HepG2 (cell line): Measurements from ENCODE around the gene PVALB. TPM values are rescaled to one million over a fixed set of nuclear protein-coding genes. Genes with fewer than 3 reads are reported as not detected.

Experiments
- ATAC-seq: fragments of 200-7000 bp; cut with Tn5 transposase; 3 replicates; pipeline ENCODE4 v1.9.1; 2020; ENCODE audit warnings: mild to moderate bottlenecking, moderate library complexity
- BruUV-seq: library from RNA; stranded (reverse); fragments of 400-500 nt; replicated peaks from 2 replicates; lab custom pipeline; 2021; lab: Mats Ljungman, UMichigan
- CTCF ChIA-PET: fragments of 300-600 bp; formaldehyde crosslinking; extraction: SDS; loops from one replicate; lab custom pipeline; 2021; ENCODE audit warnings: low total read pairs, inconsistent platforms, low intra/inter-chr PET ratio; lab: Yijun Ruan, JAX
- POLR2A ChIA-PET: fragments of 350-600 bp; sonication (Branson Sonifier 250); formaldehyde crosslinking; loops from one replicate; lab custom pipeline; 2020; ENCODE audit warnings: antibody characterized with exemption, inconsistent platforms; lab: Yijun Ruan, JAX
- DNase-seq: peaks from one replicate; pipeline ENCODE4 v3.0.0-alpha.2; 2015; ENCODE audit warnings: low spot score
- FAIRE-seq: peaks from 3 replicates; lab custom pipeline; 2011; peaks lifted over from hg19 to GRCh38; lab: Jason Lieb, UNC
- H2AFZ ChIP-seq: one replicate; pipeline ENCODE4 v1.6.1; 2011; ENCODE audit warnings: low read length, inconsistent platforms
- H3K27ac ChIP-seq: fragments of 300-600 bp; 3 replicates; pipeline ENCODE4 v1.8.0; 2011; ENCODE audit warnings: mixed run types, mild to moderate bottlenecking, mixed read lengths, low read length, inconsistent platforms; ENCODE audit not compliant: insufficient read depth; ENCODE audit errors: extremely low read length
- H3K27me3 ChIP-seq, 2 experiments: fragments of 200-600 bp in 1 of 2; 2 replicates in 1 of 2; 3 replicates in 1 of 2; pipeline versions ENCODE4 v1.6.0 to v1.8.0; 2011; ENCODE audit warnings: low read length in 2 of 2, mild to moderate bottlenecking in 2 of 2, moderate library complexity in 2 of 2, inconsistent platforms in 1 of 2; ENCODE audit not compliant: insufficient read depth in 2 of 2, control insufficient read depth in 1 of 2
- H3K36me3 ChIP-seq, 2 experiments: fragments of 200-600 bp in 1 of 2; replicated peaks in 1 of 2; 2 replicates in 1 of 2; 3 replicates in 1 of 2; pipeline versions ENCODE4 v1.5.1 to v1.8.0; 2011; ENCODE audit warnings: low read length in 2 of 2, inconsistent platforms in 1 of 2; ENCODE audit not compliant: insufficient read depth in 2 of 2, control insufficient read depth in 1 of 2
- H3K4me1 ChIP-seq: 2 replicates; pipeline ENCODE4 v1.5.1; 2012; ENCODE audit warnings: low read length, inconsistent platforms; ENCODE audit not compliant: insufficient read depth
- H3K4me2 ChIP-seq: 2 replicates; pipeline ENCODE4 v1.6.0; 2011; ENCODE audit warnings: low read depth, low read length, inconsistent platforms
- H3K4me3 ChIP-seq, 3 experiments: fragments of 200-600 bp in 1 of 3; sonication (generic), shearing (Covaris generic) in 1 of 3; replicated peaks in 1 of 3; 2 replicates each; pipeline ENCODE4 v1.5.1; 2011 to 2016; ENCODE audit warnings: low read length in 3 of 3, inconsistent platforms in 2 of 3, low read depth in 2 of 3, mild to moderate bottlenecking in 2 of 3, control low read depth in 1 of 3, mixed read lengths in 1 of 3; ENCODE audit not compliant: insufficient read depth in 1 of 3
- H3K79me2 ChIP-seq: one replicate; pipeline ENCODE4 v1.6.1; 2011; ENCODE audit warnings: low read length, inconsistent platforms; ENCODE audit not compliant: insufficient read depth
- H3K9ac ChIP-seq: 2 replicates; pipeline ENCODE4 v1.6.0; 2011; ENCODE audit warnings: mild to moderate bottlenecking, low read depth, low read length, inconsistent platforms; ENCODE audit not compliant: insufficient read depth
- H3K9me3 ChIP-seq: 2 replicates; pipeline ENCODE4 v1.5.1; 2012; ENCODE audit warnings: mild to moderate bottlenecking, low read length
- H4K20me1 ChIP-seq: 2 replicates; pipeline ENCODE4 v1.6.0; 2011; ENCODE audit warnings: inconsistent platforms, mild to moderate bottlenecking, low read length, moderate library complexity; ENCODE audit not compliant: insufficient read depth
- ZNF34 ChIP-seq: sonication (generic); formaldehyde crosslinking; IDR thresholded peaks from 2 replicates; pipeline ENCODE4 v1.4.0; 2020; ENCODE audit warnings: mild to moderate bottlenecking, missing genetic modification reagents, borderline replicate concordance
- ZNF761 ChIP-seq: sonication (generic); formaldehyde crosslinking; conservative IDR thresholded peaks from 2 replicates; pipeline ENCODE4 v1.4.0; 2020; ENCODE audit warnings: mild to moderate bottlenecking, missing genetic modification reagents
- ZNF772 ChIP-seq: sonication (generic); formaldehyde crosslinking; IDR thresholded peaks from 2 replicates; pipeline ENCODE4 v1.5.0; 2020; ENCODE audit warnings: mild to moderate bottlenecking, missing genetic modification reagents
- ZSCAN30 ChIP-seq: sonication (generic); formaldehyde crosslinking; IDR thresholded peaks from 2 replicates; pipeline ENCODE4 v1.5.0; 2020; ENCODE audit warnings: mild to moderate bottlenecking, missing genetic modification reagents
- in situ Hi-C: cut with HindIII; loops from 2 replicates; pipeline ENCODE4 v1.10.0; 2017; ENCODE audit warnings: low pct_unique_long_range_greater_than_20kb; ENCODE audit not compliant: extremely low pct_ligation_motif_present
- intact Hi-C: fragments of 100-400 bp; cut with micrococcal nuclease; formaldehyde crosslinking; loops from one replicate; pipeline ENCODE4 v1.10.0; 2022; ENCODE audit not compliant: unreplicated experiment
- polyA plus RNA-seq, 8 experiments: library from polyadenylated mRNA; depleted of rRNA in 3 of 8; stranded (reverse) in 7 of 8; unstranded in 1 of 8; fragments of >200 nt; fragmentation: Illumina TruSeq in 4 of 8; extraction: Trizol in 4 of 8; gene quantifications; 2 replicates each; pipeline versions ENCODE4 v1.2.1 to v1.2.3, GENCODE V29; 2011 to 2016; ENCODE audit warnings: low read depth in 4 of 8, missing spikeins in 1 of 8, mixed read lengths in 1 of 8; ENCODE audit not compliant: insufficient read depth in 1 of 8
- total RNA-seq, 5 experiments: library from RNA; depleted of rRNA; stranded (reverse); fragments of >200 nt; fragmentation: Illumina TruSeq; extraction: Trizol; gene quantifications; 2 replicates each; pipeline ENCODE4 v1.2.3, GENCODE V29; 2016; ENCODE audit warnings: low read depth in 1 of 5
- TF ChIP-seq, protein P1 (sequence below): sonication (generic); formaldehyde crosslinking; IDR thresholded peaks from 2 replicates; pipeline ENCODE4 v1.5.0; 2020; ENCODE audit warnings: mild to moderate bottlenecking, missing genetic modification reagents
- TF ChIP-seq, protein P2 (sequence below): sonication (generic); formaldehyde crosslinking; IDR thresholded peaks from 2 replicates; pipeline ENCODE4 v1.8.1; 2023; ENCODE audit warnings: missing genetic modification reagents, inconsistent platforms, borderline replicate concordance
- TF ChIP-seq, protein P3 (sequence below), 2 experiments: sonication (generic) in 1 of 2; formaldehyde crosslinking in 1 of 2; IDR thresholded peaks; 2 replicates each; pipeline versions ENCODE4 v1.4.0 to v1.6.1; 2018 to 2020; ENCODE audit warnings: missing genetic modification reagents in 2 of 2, borderline replicate concordance in 1 of 2, low read depth in 1 of 2, mild to moderate bottlenecking in 1 of 2, missing biosample characterization in 1 of 2
- TF ChIP-seq, protein P4 (sequence below): sonication (generic); formaldehyde crosslinking; IDR thresholded peaks from 2 replicates; pipeline ENCODE4 v1.4.0; 2020; ENCODE audit warnings: mild to moderate bottlenecking, missing genetic modification reagents
- TF ChIP-seq, protein P5 (sequence below): sonication (generic); formaldehyde crosslinking; IDR thresholded peaks from 2 replicates; pipeline ENCODE4 v1.8.0; 2022; ENCODE audit warnings: low read depth, missing genetic modification reagents
- TF ChIP-seq, protein P6 (sequence below): sonication (generic); formaldehyde crosslinking; IDR thresholded peaks from 2 replicates; pipeline ENCODE4 v1.5.0; 2020; ENCODE audit warnings: missing genetic modification reagents

Gene PVALB
- total and polyA plus RNA-seq, 2 of the 13 experiments (the other 11 are each of a cell fraction or from before 2014, with no cell fraction given): not detected

DNA sequence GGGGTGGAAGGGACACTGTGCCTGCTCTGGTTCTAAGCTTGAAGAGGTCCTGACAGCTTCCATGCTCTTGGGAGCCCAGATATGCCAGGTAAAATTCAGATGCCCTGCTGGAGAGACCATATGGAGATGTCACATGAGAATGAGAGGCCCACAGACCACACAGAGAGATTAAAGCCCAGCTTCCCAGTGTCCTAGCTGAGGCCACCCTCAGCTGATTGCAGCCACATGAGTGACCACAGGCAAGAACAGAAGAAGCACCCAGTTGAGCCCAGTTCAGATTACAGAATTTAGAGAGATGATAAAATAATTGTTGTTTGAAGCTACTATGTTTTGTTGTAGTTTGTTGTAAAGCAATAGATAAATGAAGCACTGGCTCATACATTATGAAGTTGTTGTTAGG, 14.4 kb upstream of the PVALB start:
- intact Hi-C loops (no loop called here), in situ Hi-C loops (no loop called here)
- DNase-seq (no peak), FAIRE-seq (no peak), ATAC-seq (no peak)
- BruUV-seq: no TSS peak
- no peak overlapping the region for H2AFZ ChIP-seq
- ChIA-PET CTCF (no interaction called here), POLR2A (no interaction called here)
- H3K9ac ChIP-seq: no peak overlapping the region
- H3K27ac ChIP-seq: no peak overlapping the region
- peaks cover 11% of the 10 kb centered on the region for H3K4me1 ChIP-seq
- no peaks in the 10 kb centered on the region for H3K9me3 ChIP-seq
- no peaks in the 10 kb centered on the region for H3K36me3 ChIP-seq
- no peaks in the 10 kb centered on the region for H3K79me2 ChIP-seq
- no peak overlapping the region for H3K4me2 ChIP-seq
- peaks cover 1 to 3% of the 10 kb centered on the region in 2 experiments; a peak in 2 of 5 replicates for H3K27me3 ChIP-seq
- no peak overlapping the region for H3K4me3 ChIP-seq
- H4K20me1 ChIP-seq: no peaks in the 10 kb centered on the region
- no peak for TF ChIP-seq ZSCAN30 (CRISPR knock-in tag)
- TF ChIP-seq, protein P1, sequence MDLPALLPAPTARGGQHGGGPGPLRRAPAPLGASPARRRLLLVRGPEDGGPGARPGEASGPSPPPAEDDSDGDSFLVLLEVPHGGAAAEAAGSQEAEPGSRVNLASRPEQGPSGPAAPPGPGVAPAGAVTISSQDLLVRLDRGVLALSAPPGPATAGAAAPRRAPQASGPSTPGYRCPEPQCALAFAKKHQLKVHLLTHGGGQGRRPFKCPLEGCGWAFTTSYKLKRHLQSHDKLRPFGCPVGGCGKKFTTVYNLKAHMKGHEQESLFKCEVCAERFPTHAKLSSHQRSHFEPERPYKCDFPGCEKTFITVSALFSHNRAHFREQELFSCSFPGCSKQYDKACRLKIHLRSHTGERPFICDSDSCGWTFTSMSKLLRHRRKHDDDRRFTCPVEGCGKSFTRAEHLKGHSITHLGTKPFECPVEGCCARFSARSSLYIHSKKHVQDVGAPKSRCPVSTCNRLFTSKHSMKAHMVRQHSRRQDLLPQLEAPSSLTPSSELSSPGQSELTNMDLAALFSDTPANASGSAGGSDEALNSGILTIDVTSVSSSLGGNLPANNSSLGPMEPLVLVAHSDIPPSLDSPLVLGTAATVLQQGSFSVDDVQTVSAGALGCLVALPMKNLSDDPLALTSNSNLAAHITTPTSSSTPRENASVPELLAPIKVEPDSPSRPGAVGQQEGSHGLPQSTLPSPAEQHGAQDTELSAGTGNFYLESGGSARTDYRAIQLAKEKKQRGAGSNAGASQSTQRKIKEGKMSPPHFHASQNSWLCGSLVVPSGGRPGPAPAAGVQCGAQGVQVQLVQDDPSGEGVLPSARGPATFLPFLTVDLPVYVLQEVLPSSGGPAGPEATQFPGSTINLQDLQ (CRISPR knock-in tag): no peak
- TF ChIP-seq, protein P2, sequence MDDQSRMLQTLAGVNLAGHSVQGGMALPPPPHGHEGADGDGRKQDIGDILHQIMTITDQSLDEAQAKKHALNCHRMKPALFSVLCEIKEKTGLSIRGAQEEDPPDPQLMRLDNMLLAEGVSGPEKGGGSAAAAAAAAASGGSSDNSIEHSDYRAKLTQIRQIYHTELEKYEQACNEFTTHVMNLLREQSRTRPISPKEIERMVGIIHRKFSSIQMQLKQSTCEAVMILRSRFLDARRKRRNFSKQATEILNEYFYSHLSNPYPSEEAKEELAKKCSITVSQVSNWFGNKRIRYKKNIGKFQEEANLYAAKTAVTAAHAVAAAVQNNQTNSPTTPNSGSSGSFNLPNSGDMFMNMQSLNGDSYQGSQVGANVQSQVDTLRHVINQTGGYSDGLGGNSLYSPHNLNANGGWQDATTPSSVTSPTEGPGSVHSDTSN (CRISPR knock-in tag): no peak
- TF ChIP-seq ZNF761: no peak
- TF ChIP-seq, protein P3, sequence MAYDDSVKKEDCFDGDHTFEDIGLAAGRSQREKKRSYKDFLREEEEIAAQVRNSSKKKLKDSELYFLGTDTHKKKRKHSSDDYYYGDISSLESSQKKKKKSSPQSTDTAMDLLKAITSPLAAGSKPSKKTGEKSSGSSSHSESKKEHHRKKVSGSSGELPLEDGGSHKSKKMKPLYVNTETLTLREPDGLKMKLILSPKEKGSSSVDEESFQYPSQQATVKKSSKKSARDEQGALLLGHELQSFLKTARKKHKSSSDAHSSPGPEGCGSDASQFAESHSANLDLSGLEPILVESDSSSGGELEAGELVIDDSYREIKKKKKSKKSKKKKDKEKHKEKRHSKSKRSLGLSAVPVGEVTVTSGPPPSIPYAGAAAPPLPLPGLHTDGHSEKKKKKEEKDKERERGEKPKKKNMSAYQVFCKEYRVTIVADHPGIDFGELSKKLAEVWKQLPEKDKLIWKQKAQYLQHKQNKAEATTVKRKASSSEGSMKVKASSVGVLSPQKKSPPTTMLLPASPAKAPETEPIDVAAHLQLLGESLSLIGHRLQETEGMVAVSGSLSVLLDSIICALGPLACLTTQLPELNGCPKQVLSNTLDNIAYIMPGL (CRISPR knock-in tag; IDR thresholded peaks at IDR 0.05; ENCODE audit: borderline replicate concordance in 1 of 2, low read depth in 1 of 2): no peak
- no peak for TF ChIP-seq ZNF772 (CRISPR knock-in tag)
- TF ChIP-seq ZNF34 (CRISPR knock-in tag): no peak
- TF ChIP-seq, protein P4, sequence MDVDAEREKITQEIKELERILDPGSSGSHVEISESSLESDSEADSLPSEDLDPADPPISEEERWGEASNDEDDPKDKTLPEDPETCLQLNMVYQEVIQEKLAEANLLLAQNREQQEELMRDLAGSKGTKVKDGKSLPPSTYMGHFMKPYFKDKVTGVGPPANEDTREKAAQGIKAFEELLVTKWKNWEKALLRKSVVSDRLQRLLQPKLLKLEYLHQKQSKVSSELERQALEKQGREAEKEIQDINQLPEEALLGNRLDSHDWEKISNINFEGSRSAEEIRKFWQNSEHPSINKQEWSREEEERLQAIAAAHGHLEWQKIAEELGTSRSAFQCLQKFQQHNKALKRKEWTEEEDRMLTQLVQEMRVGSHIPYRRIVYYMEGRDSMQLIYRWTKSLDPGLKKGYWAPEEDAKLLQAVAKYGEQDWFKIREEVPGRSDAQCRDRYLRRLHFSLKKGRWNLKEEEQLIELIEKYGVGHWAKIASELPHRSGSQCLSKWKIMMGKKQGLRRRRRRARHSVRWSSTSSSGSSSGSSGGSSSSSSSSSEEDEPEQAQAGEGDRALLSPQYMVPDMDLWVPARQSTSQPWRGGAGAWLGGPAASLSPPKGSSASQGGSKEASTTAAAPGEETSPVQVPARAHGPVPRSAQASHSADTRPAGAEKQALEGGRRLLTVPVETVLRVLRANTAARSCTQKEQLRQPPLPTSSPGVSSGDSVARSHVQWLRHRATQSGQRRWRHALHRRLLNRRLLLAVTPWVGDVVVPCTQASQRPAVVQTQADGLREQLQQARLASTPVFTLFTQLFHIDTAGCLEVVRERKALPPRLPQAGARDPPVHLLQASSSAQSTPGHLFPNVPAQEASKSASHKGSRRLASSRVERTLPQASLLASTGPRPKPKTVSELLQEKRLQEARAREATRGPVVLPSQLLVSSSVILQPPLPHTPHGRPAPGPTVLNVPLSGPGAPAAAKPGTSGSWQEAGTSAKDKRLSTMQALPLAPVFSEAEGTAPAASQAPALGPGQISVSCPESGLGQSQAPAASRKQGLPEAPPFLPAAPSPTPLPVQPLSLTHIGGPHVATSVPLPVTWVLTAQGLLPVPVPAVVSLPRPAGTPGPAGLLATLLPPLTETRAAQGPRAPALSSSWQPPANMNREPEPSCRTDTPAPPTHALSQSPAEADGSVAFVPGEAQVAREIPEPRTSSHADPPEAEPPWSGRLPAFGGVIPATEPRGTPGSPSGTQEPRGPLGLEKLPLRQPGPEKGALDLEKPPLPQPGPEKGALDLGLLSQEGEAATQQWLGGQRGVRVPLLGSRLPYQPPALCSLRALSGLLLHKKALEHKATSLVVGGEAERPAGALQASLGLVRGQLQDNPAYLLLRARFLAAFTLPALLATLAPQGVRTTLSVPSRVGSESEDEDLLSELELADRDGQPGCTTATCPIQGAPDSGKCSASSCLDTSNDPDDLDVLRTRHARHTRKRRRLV (CRISPR knock-in tag): no peak
- TF ChIP-seq, protein P5, sequence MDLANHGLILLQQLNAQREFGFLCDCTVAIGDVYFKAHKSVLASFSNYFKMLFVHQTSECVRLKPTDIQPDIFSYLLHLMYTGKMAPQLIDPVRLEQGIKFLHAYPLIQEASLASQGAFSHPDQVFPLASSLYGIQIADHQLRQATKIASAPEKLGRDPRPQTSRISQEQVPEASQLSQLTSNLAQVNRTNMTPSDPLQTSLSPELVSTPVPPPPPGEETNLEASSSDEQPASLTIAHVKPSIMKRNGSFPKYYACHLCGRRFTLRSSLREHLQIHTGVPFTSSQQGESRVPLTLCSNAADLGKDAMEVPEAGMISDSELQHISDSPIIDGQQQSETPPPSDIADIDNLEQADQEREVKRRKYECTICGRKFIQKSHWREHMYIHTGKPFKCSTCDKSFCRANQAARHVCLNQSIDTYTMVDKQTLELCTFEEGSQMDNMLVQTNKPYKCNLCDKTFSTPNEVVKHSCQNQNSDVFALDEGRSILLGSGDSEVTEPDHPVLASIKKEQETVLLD (CRISPR knock-in tag): no peak
- TF ChIP-seq, protein P6, sequence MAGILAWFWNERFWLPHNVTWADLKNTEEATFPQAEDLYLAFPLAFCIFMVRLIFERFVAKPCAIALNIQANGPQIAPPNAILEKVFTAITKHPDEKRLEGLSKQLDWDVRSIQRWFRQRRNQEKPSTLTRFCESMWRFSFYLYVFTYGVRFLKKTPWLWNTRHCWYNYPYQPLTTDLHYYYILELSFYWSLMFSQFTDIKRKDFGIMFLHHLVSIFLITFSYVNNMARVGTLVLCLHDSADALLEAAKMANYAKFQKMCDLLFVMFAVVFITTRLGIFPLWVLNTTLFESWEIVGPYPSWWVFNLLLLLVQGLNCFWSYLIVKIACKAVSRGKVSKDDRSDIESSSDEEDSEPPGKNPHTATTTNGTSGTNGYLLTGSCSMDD (CRISPR knock-in tag): no peak
